HEK293 (cell line): ENCODE results near the gene GLIPR1L2.

ENCODE experiments used
- CTCF ChIP-seq: fragments of 450-650 bp; formaldehyde crosslinking; IDR thresholded peaks from 2 replicates; pipeline ENCODE4 v1.5.1; 2016; ENCODE audit warnings: missing biosample characterization, missing genetic modification characterization
- REST ChIP-seq: fragments of 450-650 bp; formaldehyde crosslinking; IDR thresholded peaks from 2 replicates; pipeline ENCODE4 v1.5.1; 2016; ENCODE audit warnings: missing biosample characterization, missing genetic modification characterization
- ZBTB10 ChIP-seq: fragments of 450-650 bp; formaldehyde crosslinking; IDR thresholded peaks from 2 replicates; pipeline ENCODE4 v1.5.1; 2016; ENCODE audit warnings: missing biosample characterization, missing genetic modification characterization
- ZBTB7A ChIP-seq: fragments of 450-650 bp; formaldehyde crosslinking; IDR thresholded peaks from 2 replicates; pipeline ENCODE4 v1.5.1; 2016; ENCODE audit warnings: low read depth, missing biosample characterization, missing genetic modification characterization
- ZNF24 ChIP-seq: fragments of 450-650 bp; formaldehyde crosslinking; IDR thresholded peaks from 2 replicates; pipeline ENCODE4 v1.5.1; 2016; ENCODE audit warnings: missing biosample characterization, missing genetic modification characterization
- ZNF280C ChIP-seq: fragments of 450-650 bp; formaldehyde crosslinking; IDR thresholded peaks from 2 replicates; pipeline ENCODE4 v1.5.1; 2016; ENCODE audit warnings: missing biosample characterization, missing genetic modification characterization
- ZNF416 ChIP-seq: fragments of 450-650 bp; formaldehyde crosslinking; IDR thresholded peaks from 2 replicates; pipeline ENCODE4 v1.5.1; 2016; ENCODE audit warnings: missing biosample characterization, missing genetic modification characterization
- ZNF600 ChIP-seq: fragments of 450-650 bp; formaldehyde crosslinking; IDR thresholded peaks from 2 replicates; pipeline ENCODE4 v1.5.1; 2016; ENCODE audit warnings: missing biosample characterization, missing genetic modification characterization
- ZNF701 ChIP-seq: fragments of 450-650 bp; formaldehyde crosslinking; IDR thresholded peaks from 2 replicates; pipeline ENCODE4 v1.5.1; 2016; ENCODE audit warnings: missing biosample characterization, missing genetic modification characterization
- ZNF785 ChIP-seq: fragments of 450-650 bp; formaldehyde crosslinking; IDR thresholded peaks from 2 replicates; pipeline ENCODE4 v1.5.1; 2016; ENCODE audit warnings: missing biosample characterization, missing genetic modification characterization
- ZSCAN4 ChIP-seq: fragments of 450-650 bp; formaldehyde crosslinking; IDR thresholded peaks from 2 replicates; pipeline ENCODE4 v1.5.1; 2017; ENCODE audit warnings: missing biosample characterization, missing genetic modification characterization

GRCh38 chr12:75364919-75365318 is 26.0 kb upstream of the GLIPR1L2 start:
- TF ChIP-seq REST (tag by site-specific recombination) (no peak), ZNF24 (no peak), CTCF (tag by site-specific recombination) (no peak), ZNF416 (tag by site-specific recombination) (no peak), ZBTB10 (tag by site-specific recombination) (no peak), ZBTB7A (tag by site-specific recombination) (no peak), ZNF600 (no peak), ZNF785 (tag by site-specific recombination) (no peak), ZNF280C (no peak), ZNF701 (tag by site-specific recombination) (no peak), ZSCAN4 (tag by site-specific recombination) (no peak)
